IPS-15b (cell line): ENCODE measurements around the gene CFAP210.

Source experiments
- H3K27me3 ChIP-seq: one replicate; pipeline ENCODE4 v1.6.1; 2013; ENCODE audit warnings: low read length; ENCODE audit not compliant: control insufficient read depth, insufficient read depth
- H3K36me3 ChIP-seq: one replicate; pipeline ENCODE4 v1.6.1; 2013; ENCODE audit warnings: low read length; ENCODE audit not compliant: control insufficient read depth, insufficient read depth
- H3K4me1 ChIP-seq: one replicate; pipeline ENCODE4 v1.6.1; 2013; ENCODE audit warnings: mild to moderate bottlenecking, low read length; ENCODE audit not compliant: control insufficient read depth, insufficient read depth
- H3K4me3 ChIP-seq: one replicate; pipeline ENCODE4 v1.5.1; 2013; ENCODE audit warnings: low read depth, low read length
- H3K9ac ChIP-seq: one replicate; pipeline ENCODE4 v1.6.1; 2013; ENCODE audit warnings: low read depth, mild to moderate bottlenecking, low read length
- H3K9me3 ChIP-seq: one replicate; pipeline ENCODE4 v1.6.1; 2013; ENCODE audit warnings: mild to moderate bottlenecking, low read length; ENCODE audit not compliant: control insufficient read depth, insufficient read depth

CFAP210 gene

GRCh38 chr2:169721016-169721415 is 26.8 kb upstream of the CFAP210 start:
- H3K9me3 ChIP-seq: no peaks in the 10 kb centered on the region
- no peak overlapping the region for H3K9ac ChIP-seq
- H3K36me3 ChIP-seq: no peaks in the 10 kb centered on the region
- H3K4me3 ChIP-seq: no peak overlapping the region
- H3K27me3 ChIP-seq: no peaks in the 10 kb centered on the region
- H3K4me1 ChIP-seq: no peaks in the 10 kb centered on the region

- H3K27me3 ChIP-seq: no peaks in the 10 kb centered on the region
- no peak overlapping the region for H3K4me3 ChIP-seq
- no peaks in the 10 kb centered on the region for H3K4me1 ChIP-seq
Observed at GRCh38 chr2:169718930-169719504, 24.8 kb upstream of the CFAP210 start.

GRCh38 chr2:169717691-169718063 is 23.5 kb upstream of the CFAP210 start:
- Histone ChIP-seq H3K9ac (no peak overlapping the region), H3K9me3 (no peaks in the 10 kb centered on the region), H3K36me3 (no peaks in the 10 kb centered on the region), H3K4me1 (no peaks in the 10 kb centered on the region), H3K4me3 (no peak overlapping the region), H3K27me3 (no peaks in the 10 kb centered on the region)

More at GRCh38 chr2:169718930-169719504, 24.8 kb upstream of the CFAP210 start:
- no peaks in the 10 kb centered on the region for H3K36me3 ChIP-seq
- no peaks in the 10 kb centered on the region for H3K9me3 ChIP-seq
- no peak overlapping the region for H3K9ac ChIP-seq

- no peak overlapping the region for H3K9ac ChIP-seq
Observed at GRCh38 chr2:169716938-169717690, 22.9 kb upstream of the CFAP210 start.

GRCh38 chr2:169716238-169716886 is 22.2 kb upstream of the CFAP210 start:
- Histone ChIP-seq H3K27me3 (no peaks in the 10 kb centered on the region), H3K36me3 (no peaks in the 10 kb centered on the region), H3K9me3 (no peaks in the 10 kb centered on the region), H3K4me1 (no peaks in the 10 kb centered on the region), H3K4me3 (no peak overlapping the region), H3K9ac (no peak overlapping the region)

More at GRCh38 chr2:169716938-169717690, 22.9 kb upstream of the CFAP210 start:
- Histone ChIP-seq H3K36me3 (no peaks in the 10 kb centered on the region), H3K4me3 (no peak overlapping the region), H3K27me3 (no peaks in the 10 kb centered on the region), H3K4me1 (no peaks in the 10 kb centered on the region), H3K9me3 (no peaks in the 10 kb centered on the region)

GRCh38 chr2:169715379-169716237 is 21.4 kb upstream of the CFAP210 start:
- H3K9me3 ChIP-seq: no peaks in the 10 kb centered on the region
- H3K27me3 ChIP-seq: no peaks in the 10 kb centered on the region
- no peak overlapping the region for H3K4me3 ChIP-seq
- H3K9ac ChIP-seq: no peak overlapping the region
- H3K4me1 ChIP-seq: no peaks in the 10 kb centered on the region
- no peaks in the 10 kb centered on the region for H3K36me3 ChIP-seq

GRCh38 chr2:169714699-169715098 is 20.5 kb upstream of the CFAP210 start:
- Histone ChIP-seq H3K9me3 (no peaks in the 10 kb centered on the region), H3K27me3 (no peaks in the 10 kb centered on the region), H3K4me1 (no peaks in the 10 kb centered on the region), H3K4me3 (no peak overlapping the region), H3K9ac (no peak overlapping the region), H3K36me3 (no peaks in the 10 kb centered on the region)

- Histone ChIP-seq H3K9ac (no peak overlapping the region), H3K4me3 (no peak overlapping the region), H3K4me1 (no peaks in the 10 kb centered on the region), H3K9me3 (no peaks in the 10 kb centered on the region), H3K27me3 (no peaks in the 10 kb centered on the region), H3K36me3 (no peaks in the 10 kb centered on the region)
Observed at GRCh38 chr2:169713331-169713730, 19.1 kb upstream of the CFAP210 start.

GRCh38 chr2:169712791-169713227 is 18.6 kb upstream of the CFAP210 start:
- H3K4me1 ChIP-seq: no peaks in the 10 kb centered on the region
- H3K4me3 ChIP-seq: no peak overlapping the region
- no peaks in the 10 kb centered on the region for H3K36me3 ChIP-seq
- H3K9me3 ChIP-seq: no peaks in the 10 kb centered on the region
- no peaks in the 10 kb centered on the region for H3K27me3 ChIP-seq
- H3K9ac ChIP-seq: no peak overlapping the region

GRCh38 chr2:169711751-169712509 is 17.7 kb upstream of the CFAP210 start:
- H3K9me3 ChIP-seq: no peaks in the 10 kb centered on the region
- H3K27me3 ChIP-seq: no peaks in the 10 kb centered on the region
- no peak overlapping the region for H3K4me3 ChIP-seq
- no peaks in the 10 kb centered on the region for H3K4me1 ChIP-seq
- no peak overlapping the region for H3K9ac ChIP-seq
- no peaks in the 10 kb centered on the region for H3K36me3 ChIP-seq

- no peak overlapping the region for H3K9ac ChIP-seq
- no peaks in the 10 kb centered on the region for H3K36me3 ChIP-seq
- H3K27me3 ChIP-seq: no peaks in the 10 kb centered on the region
- no peaks in the 10 kb centered on the region for H3K4me1 ChIP-seq
- H3K4me3 ChIP-seq: no peak overlapping the region
- H3K9me3 ChIP-seq: no peaks in the 10 kb centered on the region
Observed at GRCh38 chr2:169709981-169710380, 15.8 kb upstream of the CFAP210 start.
